Type B pancreatic cell (in vitro differentiated cells): ENCODE results near the gene ZC3H18. TPM values are rescaled to one million over a fixed set of nuclear protein-coding genes. Genes with fewer than 3 reads are reported as not detected.

ENCODE experiments used
- DNase-seq: peaks from one replicate; pipeline ENCODE4 v3.0.0; 2021; ENCODE audit warnings: mixed read lengths; ENCODE audit not compliant: unreplicated experiment; ENCODE audit errors: extremely low spot score
- H3K27ac Mint-ChIP-seq: 2 replicates; pipeline ENCODE4 v1.8.0; 2021; ENCODE audit warnings: mild to moderate bottlenecking, mixed read lengths
- H3K27me3 Mint-ChIP-seq: 2 replicates; pipeline ENCODE4 v1.8.0; 2021; ENCODE audit warnings: mixed read lengths
- H3K36me3 Mint-ChIP-seq: 2 replicates; pipeline ENCODE4 v1.8.0; 2021; ENCODE audit warnings: mixed read lengths
- H3K4me1 Mint-ChIP-seq: one replicate; pipeline ENCODE4 v1.8.0; 2021; ENCODE audit warnings: mixed read lengths; ENCODE audit not compliant: unreplicated experiment
- H3K4me3 Mint-ChIP-seq: 2 replicates; pipeline ENCODE4 v1.8.0; 2021; ENCODE audit warnings: mild to moderate bottlenecking, mixed read lengths
- H3K9me3 Mint-ChIP-seq: 2 replicates; pipeline ENCODE4 v1.8.0; 2021; ENCODE audit warnings: mixed read lengths
- CTCF ChIP-seq: fragments of 200-600 bp; sonication (generic); conservative IDR thresholded peaks from 2 replicates; pipeline ENCODE4 v1.5.0; 2021; ENCODE audit warnings: antibody characterized with exemption, mild to moderate bottlenecking
- long read RNA-seq: library from polyadenylated mRNA; unstranded; transcript quantifications from one replicate; pipeline ENCODE4 v2.0.0, GENCODE V29; 2020
- total RNA-seq: library from RNA; stranded (reverse); gene quantifications from 2 replicates; pipeline ENCODE4 v1.2.1, GENCODE V29; 2021; ENCODE audit warnings: low replicate concordance

Gene ZC3H18
- total RNA-seq: 56.5 and 70.2 TPM in 2 replicates
- long read RNA-seq, partial matches to known transcripts: 2 of 4 reads
- long read RNA-seq, other reads (novel, unspliced or antisense): 2 of 4 reads

DNA sequence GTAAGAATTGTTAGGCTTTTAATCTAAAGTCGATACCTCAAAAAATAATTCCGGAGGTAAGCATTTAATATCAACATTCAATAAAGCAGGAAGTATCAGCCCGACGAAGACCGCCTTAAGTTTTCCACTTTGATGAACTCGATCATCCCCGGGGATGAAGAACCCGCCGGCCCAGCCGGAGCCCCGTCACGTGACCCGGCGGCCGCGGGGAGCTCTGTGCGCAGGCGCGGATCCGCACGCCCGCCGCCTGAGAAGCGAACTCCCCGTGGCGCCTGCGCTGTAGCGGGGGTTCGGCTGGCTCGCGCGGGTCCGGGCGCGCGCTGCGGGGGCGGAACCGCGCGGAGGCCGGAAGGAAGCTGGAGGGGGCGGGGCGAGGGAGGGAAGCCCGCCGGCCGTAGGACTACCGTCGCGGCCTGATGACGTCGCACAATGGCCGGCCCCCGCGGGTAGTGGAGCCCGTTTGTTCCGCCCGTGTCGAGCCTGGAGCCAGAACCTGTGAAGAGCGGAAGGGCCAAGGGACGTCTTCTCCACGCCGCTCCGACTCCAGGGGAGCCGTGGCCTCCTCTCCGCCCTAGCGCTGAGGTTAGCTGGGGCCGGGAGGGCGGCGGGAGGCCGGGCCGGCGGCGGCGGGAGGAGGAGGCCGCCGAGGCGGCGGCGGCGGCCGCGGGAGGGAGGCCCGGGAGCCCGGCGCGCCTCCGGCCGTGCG is at the start of gene ZC3H18:
Gene ZC3H18 (plus strand): TSS at position 419 of the 706 bp plus-strand sequence. CDS start 6,721 bp downstream, outside the sequence.
- Mint-ChIP-seq H3K9me3 (no peaks in the 10 kb centered on the region), H3K4me3 (peak within 1 kb of the TSS; percentile 90), H3K27me3 (no peaks in the 10 kb centered on the region), H3K27ac (peak within 1 kb of the TSS; percentile 88), H3K4me1 (peaks cover 9% of the 10 kb centered on the region), H3K36me3 (no peaks in the 10 kb centered on the region)
- TF ChIP-seq CTCF: no peak
- DNase-seq: peak; percentile 99

DNA sequence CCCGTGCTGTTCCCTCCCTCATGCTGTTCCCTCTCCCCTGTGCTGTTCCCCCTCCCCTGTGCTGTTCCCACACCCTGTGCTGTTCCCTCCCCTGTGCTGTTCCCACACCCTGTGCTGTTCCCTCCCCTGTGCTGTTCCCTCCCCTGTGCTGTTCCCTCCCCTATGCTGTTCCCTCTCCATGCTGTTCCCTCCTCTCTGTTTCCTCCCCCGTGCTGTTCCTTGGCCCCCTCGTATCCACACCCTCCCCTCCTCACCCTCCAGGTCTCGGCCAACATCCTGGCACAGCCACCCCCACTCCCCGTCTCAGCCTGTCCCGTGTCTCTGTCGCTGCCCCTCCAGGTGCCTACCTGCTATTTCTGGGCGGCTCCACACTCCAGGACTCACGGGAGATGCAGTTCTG is 48.5 kb upstream of the ZC3H18 start:
- H3K27ac Mint-ChIP-seq: peak overlapping the region; percentile 66
- no peaks in the 10 kb centered on the region for H3K9me3 Mint-ChIP-seq
- H3K4me3 Mint-ChIP-seq: no peak overlapping the region
- DNase-seq: no peak
- TF ChIP-seq CTCF: no peak
- no peaks in the 10 kb centered on the region for H3K36me3 Mint-ChIP-seq
- H3K27me3 Mint-ChIP-seq: no peaks in the 10 kb centered on the region
- peaks cover under 1% of the 10 kb centered on the region for H3K4me1 Mint-ChIP-seq

GRCh38 chr16:88522276-88522949 is 47.8 kb upstream of the ZC3H18 start:
- Mint-ChIP-seq H3K27ac (peak overlapping the region; percentile 66), H3K9me3 (no peaks in the 10 kb centered on the region)

DNA sequence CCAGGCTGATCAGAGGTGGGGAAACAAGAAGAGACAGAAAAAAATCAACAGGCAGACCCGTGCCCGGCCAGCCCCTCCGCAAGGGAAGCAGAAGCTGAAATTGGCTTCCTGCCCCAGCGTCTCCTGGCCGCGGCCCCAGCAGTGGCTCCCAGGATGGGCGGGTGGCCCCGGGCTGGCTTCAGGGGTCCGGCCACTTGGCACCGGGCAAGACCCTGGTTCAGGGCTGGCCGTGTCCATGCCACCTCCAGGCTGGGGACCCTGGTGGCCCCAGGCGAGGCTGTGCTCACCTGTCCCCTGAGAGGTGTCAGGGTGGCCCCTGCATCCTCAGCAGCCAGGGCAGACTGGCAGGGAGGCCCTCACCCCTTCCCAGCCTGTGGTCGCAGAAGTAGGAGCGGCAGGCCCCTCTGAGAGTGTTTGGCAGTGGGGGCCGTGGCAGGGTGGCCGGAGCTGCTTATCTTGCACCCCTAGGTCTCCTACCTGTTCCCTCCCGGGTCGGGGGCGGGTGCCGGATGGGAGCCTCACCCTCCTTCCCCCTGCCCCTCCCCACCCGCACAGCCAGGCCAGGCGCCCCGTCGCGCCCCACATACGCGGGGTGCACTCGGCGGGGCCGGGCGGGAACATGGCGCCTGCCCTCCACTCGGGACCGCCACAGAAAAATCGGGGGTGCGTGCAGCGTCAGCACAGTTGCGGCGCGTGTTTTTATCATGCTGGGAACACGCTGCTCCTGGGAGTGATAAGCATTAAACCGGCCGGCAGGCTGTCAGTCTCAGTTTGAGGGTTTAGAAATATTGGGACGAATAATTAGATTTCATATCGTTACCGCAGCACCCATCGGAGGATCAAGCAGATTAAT is 46.7 kb upstream of the ZC3H18 start:
- H3K9me3 Mint-ChIP-seq: no peaks in the 10 kb centered on the region
- H3K36me3 Mint-ChIP-seq: no peaks in the 10 kb centered on the region
- no peak for TF ChIP-seq CTCF
- no peak for DNase-seq
- H3K4me1 Mint-ChIP-seq: no peaks in the 10 kb centered on the region
- H3K27ac Mint-ChIP-seq: no peak overlapping the region
- no peaks in the 10 kb centered on the region for H3K27me3 Mint-ChIP-seq
- no peak overlapping the region for H3K4me3 Mint-ChIP-seq

More at GRCh38 chr16:88522276-88522949, 47.8 kb upstream of the ZC3H18 start:
- DNase-seq: no peak
- no peaks in the 10 kb centered on the region for H3K27me3 Mint-ChIP-seq
- H3K36me3 Mint-ChIP-seq: no peaks in the 10 kb centered on the region
- H3K4me1 Mint-ChIP-seq: no peaks in the 10 kb centered on the region
- TF ChIP-seq CTCF: no peak
- no peak overlapping the region for H3K4me3 Mint-ChIP-seq

- peaks cover 6% of the 10 kb centered on the region for H3K4me1 Mint-ChIP-seq
Measured at GRCh38 chr16:88524274-88524972, 45.8 kb upstream of the ZC3H18 start.

More at GRCh38 chr16:88524274-88524972, 45.8 kb upstream of the ZC3H18 start:
- no peak for TF ChIP-seq CTCF
- H3K27ac Mint-ChIP-seq: peak overlapping the region; percentile 50
- no peaks in the 10 kb centered on the region for H3K36me3 Mint-ChIP-seq
- no peak for DNase-seq
- no peaks in the 10 kb centered on the region for H3K27me3 Mint-ChIP-seq
- no peak overlapping the region for H3K4me3 Mint-ChIP-seq
- H3K9me3 Mint-ChIP-seq: no peaks in the 10 kb centered on the region
